GM12878 (cell line): ENCODE results near the gene SFMBT1. TPM values are rescaled to one million over a fixed set of nuclear protein-coding genes. Genes with fewer than 3 reads are reported as not detected.

Source experiments
- BMI1 ChIP-seq: fragments of 450-650 bp; IDR thresholded peaks from 2 replicates; pipeline ENCODE4 v1.6.1; 2016; ENCODE audit warnings: mild to moderate bottlenecking, moderate library complexity, borderline replicate concordance
- CHD4 ChIP-seq: fragments of 200-600 bp; sonication (generic); IDR thresholded peaks from 2 replicates; pipeline ENCODE4 v1.6.1; 2016; ENCODE audit warnings: mild to moderate bottlenecking
- DPF2 ChIP-seq: fragments of 450-650 bp; IDR thresholded peaks from 2 replicates; pipeline ENCODE4 v1.6.1; 2017; ENCODE audit warnings: mild to moderate bottlenecking
- FOXM1 ChIP-seq: IDR thresholded peaks from 2 replicates; pipeline ENCODE4 v1.6.1; 2012; ENCODE audit warnings: low read depth, mild to moderate bottlenecking, inconsistent platforms, low read length, moderate library complexity
- GATAD2B ChIP-seq: fragments of 450-650 bp; conservative IDR thresholded peaks from 2 replicates; pipeline ENCODE4 v1.6.1; 2017; ENCODE audit warnings: low read depth, mild to moderate bottlenecking, moderate library complexity
- MXI1 ChIP-seq: fragments of 150-350 bp; IDR thresholded peaks from 2 replicates; pipeline ENCODE4 v1.6.1; 2011; ENCODE audit warnings: low read depth, mild to moderate bottlenecking, inconsistent platforms, low read length, improper control_type of control experiment
- NFIC ChIP-seq: IDR thresholded peaks from 2 replicates; pipeline ENCODE4 v1.6.1; 2012; ENCODE audit warnings: low read depth, mild to moderate bottlenecking, inconsistent platforms, low read length, moderate library complexity
- POLR2A ChIP-seq: IDR thresholded peaks from 2 replicates; pipeline ENCODE4 v1.6.1; 2011; ENCODE audit warnings: low read depth, mild to moderate bottlenecking, low read length
- POU2F2 ChIP-seq: IDR thresholded peaks from 3 replicates; pipeline ENCODE4 v1.6.1; 2011; ENCODE audit warnings: low read depth, mild to moderate bottlenecking, low read length, borderline replicate concordance
- RCOR1 ChIP-seq: conservative IDR thresholded peaks from 2 replicates; pipeline ENCODE4 v1.6.1; 2012; ENCODE audit warnings: low read depth, low read length, improper control_type of control experiment
- RUNX3 ChIP-seq: IDR thresholded peaks from 2 replicates; pipeline ENCODE4 v1.6.1; 2012; ENCODE audit warnings: low read length, inconsistent platforms
- STAT1 ChIP-seq: fragments of 450-650 bp; conservative IDR thresholded peaks from 2 replicates; pipeline ENCODE4 v1.6.1; 2014; ENCODE audit warnings: antibody characterized with exemption, mild to moderate bottlenecking
- polyA plus RNA-seq, 11 experiments: library from polyadenylated mRNA; depleted of rRNA in 4 of 11; unstranded in 6 of 11; stranded (reverse) in 5 of 11; fragments of >200 nt; fragmentation: Nextera tagmentation in 4 of 11; fragmentation: Illumina TruSeq in 1 of 11; extraction: Ambion mirVana in 4 of 11; extraction: Trizol in 1 of 11; gene quantifications; 1 replicate in 1 of 11; 2 replicates in 10 of 11; pipeline versions ENCODE4 v1.2.1 to v1.2.3, GENCODE V29; 2011 to 2016; ENCODE audit warnings: inconsistent platforms in 2 of 11, missing spikeins in 2 of 11, low read depth in 1 of 11
- total RNA-seq, 4 experiments: library from RNA; depleted of rRNA in 3 of 4; stranded (reverse); fragments of >200 nt in 3 of 4; fragmentation: Illumina TruSeq in 1 of 4; extraction: Trizol in 1 of 4; gene quantifications; 2 replicates each; pipeline versions ENCODE4 v1.2.1 to v1.2.3, GENCODE V29; 2013 to 2021
- TF ChIP-seq, protein P1 (sequence below): fragments of 450-650 bp; IDR thresholded peaks from 2 replicates; pipeline ENCODE4 v1.6.1; 2017; ENCODE audit warnings: mild to moderate bottlenecking, moderate library complexity
- TF ChIP-seq, protein P2 (sequence below): fragments of 450-650 bp; IDR thresholded peaks from 2 replicates; pipeline ENCODE4 v1.6.1; 2018; ENCODE audit warnings: borderline replicate concordance, mild to moderate bottlenecking; ENCODE audit not compliant: partially characterized antibody
- TF ChIP-seq, protein P3 (sequence below): IDR thresholded peaks from 2 replicates; pipeline ENCODE4 v1.6.1; 2012; ENCODE audit warnings: improper control_type of control experiment, low read depth, low read length; ENCODE audit not compliant: insufficient replicate concordance
- TF ChIP-seq, protein P4 (sequence below): IDR thresholded peaks from 2 replicates; pipeline ENCODE4 v1.6.1; 2011; ENCODE audit warnings: borderline replicate concordance, low read depth, mild to moderate bottlenecking, moderate library complexity, low read length; ENCODE audit not compliant: insufficient read depth, poor library complexity, severe bottlenecking

The SFMBT1 gene
- total and polyA plus RNA-seq, 10 of the 15 experiments (the other 5 are each of a cell fraction or from before 2014, with no cell fraction given): 3.2 to 19.5 (median 11.4) TPM

DNA sequence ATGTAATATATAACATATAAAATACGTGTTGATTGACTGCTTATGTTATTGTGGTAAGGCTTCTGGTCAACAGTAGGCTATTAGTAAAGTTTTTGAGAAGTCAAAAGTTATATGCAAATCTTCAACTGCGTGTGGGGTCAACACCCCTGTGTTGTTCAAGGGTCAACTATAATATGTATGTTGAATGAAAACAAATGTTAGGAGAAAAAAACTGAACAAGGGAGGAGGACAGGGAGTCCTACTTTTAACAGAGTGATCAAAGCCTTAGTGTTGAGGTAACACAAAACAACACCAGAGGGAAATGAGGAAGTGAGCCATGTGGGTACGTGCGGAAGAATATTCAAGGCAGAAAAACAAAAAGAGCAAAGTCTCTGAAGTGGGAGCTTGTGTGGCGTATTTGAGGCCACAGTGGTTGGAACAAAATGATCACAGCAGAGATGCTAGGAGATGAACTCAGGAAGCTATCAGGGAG, 62.5 kb downstream of the SFMBT1 start (continued):
- TF ChIP-seq RUNX3 (peak; percentile 98), BMI1 (peak; percentile 88), MXI1 (peak; percentile 72; the same call in 1 of the 2 replicates), POLR2A (peak; percentile 32; the same call in 1 of the 2 replicates), CHD4 (no peak), RCOR1 (0 out of 2 replicates have a peak, but pooled peaks have one; percentile 26), STAT1 (no peak), FOXM1 (peak; percentile 88), POU2F2 (peak; percentile 93), GATAD2B (peak; percentile 43; the same call in 1 of the 2 replicates), NFIC (peak; percentile 91), DPF2 (peak; percentile 98)
- TF ChIP-seq, protein P1, sequence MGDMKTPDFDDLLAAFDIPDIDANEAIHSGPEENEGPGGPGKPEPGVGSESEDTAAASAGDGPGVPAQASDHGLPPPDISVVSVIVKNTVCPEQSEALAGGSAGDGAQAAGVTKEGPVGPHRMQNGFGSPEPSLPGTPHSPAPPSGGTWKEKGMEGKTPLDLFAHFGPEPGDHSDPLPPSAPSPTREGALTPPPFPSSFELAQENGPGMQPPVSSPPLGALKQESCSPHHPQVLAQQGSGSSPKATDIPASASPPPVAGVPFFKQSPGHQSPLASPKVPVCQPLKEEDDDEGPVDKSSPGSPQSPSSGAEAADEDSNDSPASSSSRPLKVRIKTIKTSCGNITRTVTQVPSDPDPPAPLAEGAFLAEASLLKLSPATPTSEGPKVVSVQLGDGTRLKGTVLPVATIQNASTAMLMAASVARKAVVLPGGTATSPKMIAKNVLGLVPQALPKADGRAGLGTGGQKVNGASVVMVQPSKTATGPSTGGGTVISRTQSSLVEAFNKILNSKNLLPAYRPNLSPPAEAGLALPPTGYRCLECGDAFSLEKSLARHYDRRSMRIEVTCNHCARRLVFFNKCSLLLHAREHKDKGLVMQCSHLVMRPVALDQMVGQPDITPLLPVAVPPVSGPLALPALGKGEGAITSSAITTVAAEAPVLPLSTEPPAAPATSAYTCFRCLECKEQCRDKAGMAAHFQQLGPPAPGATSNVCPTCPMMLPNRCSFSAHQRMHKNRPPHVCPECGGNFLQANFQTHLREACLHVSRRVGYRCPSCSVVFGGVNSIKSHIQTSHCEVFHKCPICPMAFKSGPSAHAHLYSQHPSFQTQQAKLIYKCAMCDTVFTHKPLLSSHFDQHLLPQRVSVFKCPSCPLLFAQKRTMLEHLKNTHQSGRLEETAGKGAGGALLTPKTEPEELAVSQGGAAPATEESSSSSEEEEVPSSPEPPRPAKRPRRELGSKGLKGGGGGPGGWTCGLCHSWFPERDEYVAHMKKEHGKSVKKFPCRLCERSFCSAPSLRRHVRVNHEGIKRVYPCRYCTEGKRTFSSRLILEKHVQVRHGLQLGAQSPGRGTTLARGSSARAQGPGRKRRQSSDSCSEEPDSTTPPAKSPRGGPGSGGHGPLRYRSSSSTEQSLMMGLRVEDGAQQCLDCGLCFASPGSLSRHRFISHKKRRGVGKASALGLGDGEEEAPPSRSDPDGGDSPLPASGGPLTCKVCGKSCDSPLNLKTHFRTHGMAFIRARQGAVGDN: peak; percentile 79; the same call in 1 of the 2 replicates
- TF ChIP-seq, protein P2, sequence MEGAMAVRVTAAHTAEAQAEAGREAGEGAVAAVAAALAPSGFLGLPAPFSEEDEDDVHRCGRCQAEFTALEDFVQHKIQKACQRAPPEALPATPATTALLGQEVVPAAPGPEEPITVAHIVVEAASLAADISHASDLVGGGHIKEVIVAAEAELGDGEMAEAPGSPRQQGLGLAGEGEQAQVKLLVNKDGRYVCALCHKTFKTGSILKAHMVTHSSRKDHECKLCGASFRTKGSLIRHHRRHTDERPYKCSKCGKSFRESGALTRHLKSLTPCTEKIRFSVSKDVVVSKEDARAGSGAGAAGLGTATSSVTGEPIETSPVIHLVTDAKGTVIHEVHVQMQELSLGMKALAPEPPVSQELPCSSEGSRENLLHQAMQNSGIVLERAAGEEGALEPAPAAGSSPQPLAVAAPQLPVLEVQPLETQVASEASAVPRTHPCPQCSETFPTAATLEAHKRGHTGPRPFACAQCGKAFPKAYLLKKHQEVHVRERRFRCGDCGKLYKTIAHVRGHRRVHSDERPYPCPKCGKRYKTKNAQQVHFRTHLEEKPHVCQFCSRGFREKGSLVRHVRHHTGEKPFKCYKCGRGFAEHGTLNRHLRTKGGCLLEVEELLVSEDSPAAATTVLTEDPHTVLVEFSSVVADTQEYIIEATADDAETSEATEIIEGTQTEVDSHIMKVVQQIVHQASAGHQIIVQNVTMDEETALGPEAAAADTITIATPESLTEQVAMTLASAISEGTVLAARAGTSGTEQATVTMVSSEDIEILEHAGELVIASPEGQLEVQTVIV: peak; percentile 18
- TF ChIP-seq, protein P3, sequence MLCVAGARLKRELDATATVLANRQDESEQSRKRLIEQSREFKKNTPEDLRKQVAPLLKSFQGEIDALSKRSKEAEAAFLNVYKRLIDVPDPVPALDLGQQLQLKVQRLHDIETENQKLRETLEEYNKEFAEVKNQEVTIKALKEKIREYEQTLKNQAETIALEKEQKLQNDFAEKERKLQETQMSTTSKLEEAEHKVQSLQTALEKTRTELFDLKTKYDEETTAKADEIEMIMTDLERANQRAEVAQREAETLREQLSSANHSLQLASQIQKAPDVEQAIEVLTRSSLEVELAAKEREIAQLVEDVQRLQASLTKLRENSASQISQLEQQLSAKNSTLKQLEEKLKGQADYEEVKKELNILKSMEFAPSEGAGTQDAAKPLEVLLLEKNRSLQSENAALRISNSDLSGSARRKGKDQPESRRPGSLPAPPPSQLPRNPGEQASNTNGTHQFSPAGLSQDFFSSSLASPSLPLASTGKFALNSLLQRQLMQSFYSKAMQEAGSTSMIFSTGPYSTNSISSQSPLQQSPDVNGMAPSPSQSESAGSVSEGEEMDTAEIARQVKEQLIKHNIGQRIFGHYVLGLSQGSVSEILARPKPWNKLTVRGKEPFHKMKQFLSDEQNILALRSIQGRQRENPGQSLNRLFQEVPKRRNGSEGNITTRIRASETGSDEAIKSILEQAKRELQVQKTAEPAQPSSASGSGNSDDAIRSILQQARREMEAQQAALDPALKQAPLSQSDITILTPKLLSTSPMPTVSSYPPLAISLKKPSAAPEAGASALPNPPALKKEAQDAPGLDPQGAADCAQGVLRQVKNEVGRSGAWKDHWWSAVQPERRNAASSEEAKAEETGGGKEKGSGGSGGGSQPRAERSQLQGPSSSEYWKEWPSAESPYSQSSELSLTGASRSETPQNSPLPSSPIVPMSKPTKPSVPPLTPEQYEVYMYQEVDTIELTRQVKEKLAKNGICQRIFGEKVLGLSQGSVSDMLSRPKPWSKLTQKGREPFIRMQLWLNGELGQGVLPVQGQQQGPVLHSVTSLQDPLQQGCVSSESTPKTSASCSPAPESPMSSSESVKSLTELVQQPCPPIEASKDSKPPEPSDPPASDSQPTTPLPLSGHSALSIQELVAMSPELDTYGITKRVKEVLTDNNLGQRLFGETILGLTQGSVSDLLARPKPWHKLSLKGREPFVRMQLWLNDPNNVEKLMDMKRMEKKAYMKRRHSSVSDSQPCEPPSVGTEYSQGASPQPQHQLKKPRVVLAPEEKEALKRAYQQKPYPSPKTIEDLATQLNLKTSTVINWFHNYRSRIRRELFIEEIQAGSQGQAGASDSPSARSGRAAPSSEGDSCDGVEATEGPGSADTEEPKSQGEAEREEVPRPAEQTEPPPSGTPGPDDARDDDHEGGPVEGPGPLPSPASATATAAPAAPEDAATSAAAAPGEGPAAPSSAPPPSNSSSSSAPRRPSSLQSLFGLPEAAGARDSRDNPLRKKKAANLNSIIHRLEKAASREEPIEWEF: no peak
- TF ChIP-seq, protein P4, sequence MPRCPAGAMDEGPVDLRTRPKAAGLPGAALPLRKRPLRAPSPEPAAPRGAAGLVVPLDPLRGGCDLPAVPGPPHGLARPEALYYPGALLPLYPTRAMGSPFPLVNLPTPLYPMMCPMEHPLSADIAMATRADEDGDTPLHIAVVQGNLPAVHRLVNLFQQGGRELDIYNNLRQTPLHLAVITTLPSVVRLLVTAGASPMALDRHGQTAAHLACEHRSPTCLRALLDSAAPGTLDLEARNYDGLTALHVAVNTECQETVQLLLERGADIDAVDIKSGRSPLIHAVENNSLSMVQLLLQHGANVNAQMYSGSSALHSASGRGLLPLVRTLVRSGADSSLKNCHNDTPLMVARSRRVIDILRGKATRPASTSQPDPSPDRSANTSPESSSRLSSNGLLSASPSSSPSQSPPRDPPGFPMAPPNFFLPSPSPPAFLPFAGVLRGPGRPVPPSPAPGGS: peak; percentile 65
